Activated T-cell treated with anti-CD3 and anti-CD28 coated beads for 24 hours (primary cell): Measurements from ENCODE around the gene ACTRT2.

Experiments used
- DNase-seq: peaks from one replicate; pipeline ENCODE4 v3.0.0-alpha.2; 2020; ENCODE audit warnings: low read depth

ACTRT2 gene

GRCh38 chr1:3055051-3055450 lies 33.8 kb downstream of the ACTRT2 start:
- DNase-seq = no peak

DNA sequence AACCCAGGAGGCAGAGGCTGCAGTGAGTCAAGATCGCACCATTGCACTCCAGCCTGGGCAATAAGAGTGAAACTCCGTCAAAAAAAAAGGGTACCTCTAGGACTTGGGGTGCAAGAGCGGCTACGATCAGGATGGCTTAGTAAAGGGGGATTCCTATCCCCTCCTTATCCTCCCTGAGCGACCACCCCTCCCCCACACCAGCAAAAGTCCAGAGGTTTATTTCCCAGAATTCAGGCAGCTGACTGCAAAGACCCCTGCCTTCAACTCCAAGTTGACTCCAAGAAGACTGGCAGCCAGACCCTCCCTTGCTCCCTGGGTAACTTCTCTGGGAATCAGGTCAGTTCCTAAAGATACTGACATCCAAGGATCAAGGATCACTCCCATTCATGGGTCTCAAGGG lies 35.4 kb downstream of the ACTRT2 start:
- DNase-seq = no peak

- DNase-seq = no peak
These were observed 37.2 kb downstream of the ACTRT2 start for GRCh38 chr1:3058263-3059030.

GRCh38 chr1:3060127-3060526 lies 38.9 kb downstream of the ACTRT2 start:
- DNase-seq = no peak

GRCh38 chr1:3060601-3061551 lies 39.6 kb downstream of the ACTRT2 start:
- DNase-seq = no peak

- no peak for DNase-seq
These were observed 40.3 kb downstream of the ACTRT2 start for GRCh38 chr1:3061566-3061965.

DNA sequence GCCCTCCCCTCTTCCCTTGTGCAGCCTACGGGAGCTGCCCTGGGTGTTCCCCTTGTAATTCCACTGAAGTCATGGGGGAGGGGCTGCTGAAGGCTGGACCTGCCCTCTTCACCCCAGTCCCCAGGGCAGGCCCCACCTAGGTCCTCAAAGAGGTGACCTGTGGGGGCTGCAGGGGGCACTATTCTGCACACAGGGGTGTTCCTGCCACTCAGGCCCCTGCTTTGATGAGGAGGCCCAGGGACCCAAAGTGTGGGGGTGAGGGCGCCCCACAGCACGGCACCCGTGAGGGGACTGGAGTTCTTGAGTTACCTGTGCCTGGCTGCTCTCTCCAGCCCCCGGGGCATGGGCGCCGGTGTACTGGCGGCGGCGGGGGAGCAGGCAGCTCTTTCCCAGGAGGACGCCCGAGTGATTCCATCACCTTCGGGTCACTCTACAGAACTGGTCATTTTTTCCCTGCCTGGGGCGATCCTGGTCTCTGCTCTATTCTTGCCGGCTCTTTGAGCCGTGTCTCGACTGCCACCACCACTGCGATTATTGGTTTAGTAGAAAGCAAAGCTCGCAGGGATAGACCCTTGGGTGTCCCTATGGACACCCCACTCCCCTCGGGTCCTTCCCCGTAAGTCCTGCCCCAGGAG lies 40.8 kb downstream of the ACTRT2 start:
- no peak for DNase-seq

DNA sequence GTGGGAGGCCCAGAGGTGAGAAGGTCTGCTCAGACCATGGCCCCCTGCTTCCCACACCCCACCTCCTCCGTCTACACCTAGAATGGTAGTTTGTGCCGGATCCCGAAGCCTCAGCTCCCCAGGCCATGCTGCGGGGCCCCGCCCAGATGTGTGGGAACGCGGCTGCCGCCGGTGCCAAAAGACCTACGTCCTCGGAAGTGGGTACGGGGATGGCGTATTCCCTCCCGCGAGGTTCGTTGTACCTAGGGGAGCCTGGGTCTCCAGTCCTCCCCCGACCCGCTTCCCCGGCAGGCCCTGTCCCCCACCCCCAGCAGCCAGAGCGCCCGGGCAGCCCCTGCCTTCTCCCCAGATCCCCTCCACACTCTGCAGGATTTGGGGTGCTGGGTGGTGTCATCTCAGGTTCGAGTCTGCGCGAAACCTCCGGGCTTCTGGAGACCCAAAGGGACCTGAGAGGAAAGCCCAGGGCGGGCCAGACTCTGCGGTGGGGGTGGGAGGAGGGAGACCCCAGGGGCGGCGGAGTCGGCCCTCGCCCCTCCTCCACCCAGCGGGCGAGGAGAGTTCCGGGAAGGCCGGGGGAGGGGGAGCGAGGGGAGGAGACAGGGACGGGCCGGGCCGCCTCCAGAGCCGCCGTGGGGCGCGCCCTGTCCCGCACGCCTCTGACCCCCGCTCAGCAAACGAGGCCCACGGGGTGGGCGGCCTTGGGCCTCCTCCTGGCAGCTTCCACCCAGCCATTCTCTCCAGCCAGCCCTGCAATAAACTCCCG lies 41.5 kb downstream of the ACTRT2 start:
- DNase-seq = no peak

DNA sequence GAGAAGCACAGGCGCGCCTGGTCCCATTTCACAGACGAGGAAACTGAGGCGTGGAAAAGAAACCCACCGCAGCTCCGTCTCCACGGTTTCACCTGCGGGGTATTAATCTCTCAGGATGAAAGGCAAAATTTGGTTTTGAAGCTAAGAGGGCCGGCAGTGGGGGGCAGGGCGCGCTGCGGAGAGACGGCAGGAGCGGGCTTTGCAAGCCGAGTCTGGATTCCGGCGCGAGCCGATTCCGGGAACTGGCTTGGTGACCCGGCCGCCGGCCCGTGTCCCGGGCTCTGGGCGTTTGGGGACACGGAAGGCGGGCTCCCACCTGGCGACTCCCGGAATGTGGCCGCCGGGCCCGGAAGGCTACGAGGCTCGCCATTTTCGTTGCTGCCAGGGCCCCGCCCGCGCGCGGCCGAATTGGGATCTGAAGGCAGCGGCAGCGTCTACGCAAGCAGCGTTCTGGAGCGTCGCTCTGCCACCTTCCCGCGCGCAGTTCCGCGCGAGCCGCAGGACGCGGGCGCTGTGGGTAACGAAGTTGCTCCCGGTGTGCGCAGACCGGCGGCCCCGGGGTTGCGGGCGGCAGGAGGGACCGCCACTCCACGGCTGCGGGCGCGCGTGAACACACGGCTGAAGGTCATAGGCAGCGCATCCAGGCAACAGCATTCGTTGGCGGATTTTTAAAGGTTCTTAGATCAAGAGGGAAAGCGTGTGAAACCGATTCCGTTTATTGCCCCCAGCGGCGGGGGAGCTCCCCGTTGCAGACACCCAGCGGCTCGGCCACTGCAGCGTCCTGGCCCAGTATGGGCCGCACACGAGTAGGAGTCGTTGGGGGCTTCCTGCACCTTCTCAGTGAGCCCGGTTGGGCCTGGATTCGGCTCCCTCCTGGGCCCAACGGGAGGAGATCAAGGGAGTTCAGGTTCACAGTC lies 42.4 kb downstream of the ACTRT2 start:
- no peak for DNase-seq

GRCh38 chr1:3064296-3064850 lies 43.1 kb downstream of the ACTRT2 start:
- DNase-seq = no peak

DNA sequence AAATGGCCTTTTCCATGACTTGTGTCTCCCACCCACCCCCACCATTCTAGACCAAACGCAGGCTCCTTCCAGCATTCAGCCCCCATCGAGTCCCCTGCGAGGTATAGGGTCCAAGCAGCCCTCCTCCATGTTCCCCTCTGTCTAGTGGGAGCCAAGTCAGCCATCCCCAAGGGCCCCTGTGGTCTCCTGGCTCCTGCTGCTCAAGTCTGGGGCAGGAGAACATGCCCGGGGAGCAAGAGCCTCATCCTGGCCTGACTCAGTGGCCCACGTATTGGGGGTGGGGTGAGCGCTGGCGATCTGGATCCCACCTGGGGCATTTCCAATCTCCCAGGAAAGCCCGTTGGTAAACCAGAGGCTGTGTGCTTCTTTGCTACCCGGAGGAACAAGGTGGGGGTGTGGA lies 43.6 kb downstream of the ACTRT2 start:
- DNase-seq = no peak

DNA sequence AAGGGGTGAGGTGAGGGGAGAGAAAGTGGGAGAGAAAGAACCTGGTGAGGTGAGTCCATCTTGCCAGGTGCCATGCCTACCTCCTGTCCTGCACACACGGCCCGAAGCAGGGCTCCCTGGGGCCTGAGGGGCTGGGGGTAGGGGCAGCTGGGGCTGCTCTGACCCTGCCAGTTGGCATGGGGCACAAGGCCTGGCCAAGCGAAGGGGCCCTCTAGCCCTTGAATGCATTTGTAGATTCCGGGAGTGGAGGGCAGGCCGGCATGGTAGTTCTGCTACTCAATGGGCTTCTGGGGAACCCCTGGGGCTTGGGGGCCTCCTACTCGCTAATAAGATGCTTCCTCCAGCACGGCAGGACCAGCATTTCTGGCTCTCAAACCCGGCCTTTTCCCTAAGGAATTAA lies 44.1 kb downstream of the ACTRT2 start:
- DNase-seq = no peak

- no peak for DNase-seq
These were observed 44.5 kb downstream of the ACTRT2 start for GRCh38 chr1:3065797-3066196.

- no peak for DNase-seq
These were observed 45.0 kb downstream of the ACTRT2 start for GRCh38 chr1:3066250-3066711.

- no peak for DNase-seq
These were observed 45.6 kb downstream of the ACTRT2 start for GRCh38 chr1:3066826-3067225.

GRCh38 chr1:3067301-3067670 lies 46.0 kb downstream of the ACTRT2 start:
- DNase-seq = no peak

- DNase-seq = no peak
These were observed 46.6 kb downstream of the ACTRT2 start for GRCh38 chr1:3067671-3068563.

GRCh38 chr1:3068564-3069431 lies 47.5 kb downstream of the ACTRT2 start, which contains the start of gene PRDM16:
PRDM16 (plus strand) TSS chr1:3069203; CDS start chr1:3069260, 57 bp downstream.
- DNase-seq = peak; percentile 20
